Peyer's patch (tissue), 4 donors: ENCODE data around the gene ALDH7A1.

Experiments
- POLR2A ChIP-seq, 2 donors: fragments of 450-650 bp; IDR thresholded peaks; one replicate each; pipeline ENCODE4 v1.5.1; 2017; ENCODE audit warnings: antibody characterized with exemption in 2 of 2, mild to moderate bottlenecking in 2 of 2, moderate library complexity in 2 of 2
- TF ChIP-seq, protein P1 (sequence below), 6 experiments: fragments of 450-650 bp in 4 of 6; fragments of 200-600 bp in 2 of 6; sonication (generic) in 1 of 6; IDR thresholded peaks; one replicate each; pipeline ENCODE4 v1.5.1; 2017 to 2019; ENCODE audit warnings: antibody characterized with exemption in 6 of 6, mild to moderate bottlenecking in 3 of 6, moderate library complexity in 1 of 6

DNA sequence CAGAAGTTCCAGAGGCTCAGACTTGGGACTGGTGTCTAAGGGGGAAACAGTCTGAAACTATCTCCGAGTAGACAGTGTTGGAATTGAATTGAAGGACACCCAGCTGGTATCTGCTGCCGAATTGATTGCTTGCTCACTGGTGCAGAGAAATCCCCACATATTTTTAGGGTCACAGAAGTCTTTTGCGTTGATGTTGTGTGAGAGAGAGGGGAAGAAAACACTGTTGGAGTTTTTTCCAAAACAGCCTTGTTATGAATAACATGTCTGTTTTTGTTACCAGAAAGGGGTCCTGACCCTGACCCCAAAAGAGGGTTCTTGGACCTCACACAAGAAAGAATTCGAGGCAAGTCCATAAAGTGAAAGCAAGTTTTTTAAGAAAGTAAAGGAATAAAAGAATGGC, 81.3 kb downstream of the ALDH7A1 start:
- no peak for TF ChIP-seq POLR2A (IDR thresholded peaks at IDR 0.05)
- TF ChIP-seq, protein P1, sequence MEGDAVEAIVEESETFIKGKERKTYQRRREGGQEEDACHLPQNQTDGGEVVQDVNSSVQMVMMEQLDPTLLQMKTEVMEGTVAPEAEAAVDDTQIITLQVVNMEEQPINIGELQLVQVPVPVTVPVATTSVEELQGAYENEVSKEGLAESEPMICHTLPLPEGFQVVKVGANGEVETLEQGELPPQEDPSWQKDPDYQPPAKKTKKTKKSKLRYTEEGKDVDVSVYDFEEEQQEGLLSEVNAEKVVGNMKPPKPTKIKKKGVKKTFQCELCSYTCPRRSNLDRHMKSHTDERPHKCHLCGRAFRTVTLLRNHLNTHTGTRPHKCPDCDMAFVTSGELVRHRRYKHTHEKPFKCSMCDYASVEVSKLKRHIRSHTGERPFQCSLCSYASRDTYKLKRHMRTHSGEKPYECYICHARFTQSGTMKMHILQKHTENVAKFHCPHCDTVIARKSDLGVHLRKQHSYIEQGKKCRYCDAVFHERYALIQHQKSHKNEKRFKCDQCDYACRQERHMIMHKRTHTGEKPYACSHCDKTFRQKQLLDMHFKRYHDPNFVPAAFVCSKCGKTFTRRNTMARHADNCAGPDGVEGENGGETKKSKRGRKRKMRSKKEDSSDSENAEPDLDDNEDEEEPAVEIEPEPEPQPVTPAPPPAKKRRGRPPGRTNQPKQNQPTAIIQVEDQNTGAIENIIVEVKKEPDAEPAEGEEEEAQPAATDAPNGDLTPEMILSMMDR (IDR thresholded peaks at IDR 0.05), result no peak
